Activated T-helper 17 cell treated with anti-CD3 and anti-CD28 coated beads, Interleukin-2, amount 50 U/mL, for 72 hours (primary cell): ENCODE data around the gene EPB41L2. TPM values are rescaled to one million over a fixed set of nuclear protein-coding genes. Genes with fewer than 3 reads are reported as not detected.

ENCODE experiments used
- ATAC-seq: fragments of 150-1000 bp; cut with Tn5 transposase; replicated peaks from 2 replicates; pipeline ENCODE4 v1.10.0; 2021; ENCODE audit warnings: mild to moderate bottlenecking, moderate library complexity
- H3K27ac Mint-ChIP-seq: one replicate; pipeline ENCODE4 v1.8.0; 2022; ENCODE audit warnings: mixed read lengths
- H3K27me3 Mint-ChIP-seq: one replicate; pipeline ENCODE4 v1.8.0; 2022; ENCODE audit warnings: mixed read lengths
- H3K36me3 Mint-ChIP-seq: one replicate; pipeline ENCODE4 v1.8.0; 2022; ENCODE audit warnings: low read depth, mild to moderate bottlenecking, mixed read lengths
- H3K4me1 Mint-ChIP-seq: one replicate; pipeline ENCODE4 v1.8.0; 2022; ENCODE audit warnings: mixed read lengths
- H3K4me3 Mint-ChIP-seq: one replicate; pipeline ENCODE4 v1.8.0; 2022; ENCODE audit warnings: mild to moderate bottlenecking, mixed read lengths
- H3K9me3 Mint-ChIP-seq: one replicate; pipeline ENCODE4 v1.8.0; 2022; ENCODE audit warnings: mixed read lengths
- total RNA-seq, 2 donors: library from RNA; stranded (reverse); gene quantifications; one replicate each; pipeline ENCODE4 v1.2.3, GENCODE V29; 2022

EPB41L2 gene
- total RNA-seq, 2 donors from 2014 or later: 31.0 to 49.3 TPM

DNA sequence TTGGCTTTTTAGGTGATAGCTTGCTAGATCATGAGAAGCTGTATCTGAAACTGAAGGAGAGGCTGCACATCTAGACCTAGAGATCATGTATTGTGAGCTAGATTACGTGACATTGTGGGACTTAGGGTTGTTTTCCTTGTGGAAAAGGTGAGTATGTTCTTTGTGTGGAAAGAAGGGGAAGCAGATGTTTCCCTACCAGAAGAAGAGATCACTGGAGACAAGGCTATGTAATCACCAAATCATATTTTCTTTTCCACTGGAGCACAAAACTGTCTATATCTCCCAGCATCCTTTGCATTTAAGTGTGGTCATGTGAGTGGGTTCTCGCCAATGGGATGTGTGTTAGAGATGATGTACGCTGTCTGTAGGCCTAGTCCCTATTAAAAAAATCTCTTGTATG, 7.0 kb upstream of the EPB41L2 start:
- Mint-ChIP-seq H3K4me1 (no peaks in the 10 kb centered on the region), H3K36me3 (no peaks in the 10 kb centered on the region), H3K27ac (no peak overlapping the region), H3K27me3 (no peaks in the 10 kb centered on the region), H3K9me3 (peaks cover 12% of the 10 kb centered on the region), H3K4me3 (no peak overlapping the region)
- ATAC-seq: no peak

DNA sequence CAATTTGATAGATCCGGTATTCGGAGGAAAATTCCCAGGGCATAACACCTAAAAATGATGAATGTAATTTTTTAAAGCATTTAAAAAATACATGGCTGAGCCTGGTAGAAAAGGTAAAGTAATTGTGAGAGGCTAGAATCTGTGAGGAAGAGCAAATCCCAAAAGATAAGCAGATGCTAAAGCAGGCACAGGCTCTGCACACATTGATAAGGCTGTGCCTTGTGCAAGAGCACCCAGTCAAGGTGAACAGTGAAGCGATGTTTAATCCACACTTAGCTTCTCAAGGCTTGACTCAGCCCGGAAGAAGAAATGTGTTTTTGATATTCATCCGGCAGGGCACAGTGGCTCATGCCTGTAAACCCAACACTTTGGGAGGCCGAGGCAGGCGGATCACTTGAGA, 5.1 kb upstream of the EPB41L2 start:
- Mint-ChIP-seq H3K27me3 (no peaks in the 10 kb centered on the region), H3K4me3 (no peak overlapping the region), H3K27ac (no peak overlapping the region), H3K4me1 (peaks cover 6% of the 10 kb centered on the region), H3K9me3 (peaks cover 8% of the 10 kb centered on the region), H3K36me3 (no peaks in the 10 kb centered on the region)
- ATAC-seq: no peak

DNA sequence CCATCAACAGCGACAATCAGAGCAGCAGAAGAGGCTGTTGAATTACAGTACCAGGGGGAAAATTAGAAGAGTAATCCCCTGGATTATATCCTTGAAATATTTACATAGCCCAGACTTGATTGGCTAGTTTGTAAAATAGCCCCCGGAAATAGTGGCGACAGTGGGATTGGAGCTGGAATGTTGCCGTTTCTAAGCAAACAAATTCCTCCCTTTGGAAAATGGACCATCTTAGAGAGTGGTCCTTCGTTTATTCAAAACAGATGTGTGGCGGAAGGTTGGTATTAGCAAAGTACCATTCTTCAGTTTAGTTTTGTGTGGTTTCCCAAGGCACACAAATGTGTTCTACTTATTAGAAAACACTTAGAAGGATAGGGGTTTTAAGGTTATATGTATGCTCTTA, 4.5 kb upstream of the EPB41L2 start:
- H3K27me3 Mint-ChIP-seq: no peaks in the 10 kb centered on the region
- no peak overlapping the region for H3K27ac Mint-ChIP-seq
- no peak for ATAC-seq
- H3K4me1 Mint-ChIP-seq: peaks cover 6% of the 10 kb centered on the region
- H3K36me3 Mint-ChIP-seq: no peaks in the 10 kb centered on the region
- H3K4me3 Mint-ChIP-seq: no peak overlapping the region
- H3K9me3 Mint-ChIP-seq: peaks cover 8% of the 10 kb centered on the region

DNA sequence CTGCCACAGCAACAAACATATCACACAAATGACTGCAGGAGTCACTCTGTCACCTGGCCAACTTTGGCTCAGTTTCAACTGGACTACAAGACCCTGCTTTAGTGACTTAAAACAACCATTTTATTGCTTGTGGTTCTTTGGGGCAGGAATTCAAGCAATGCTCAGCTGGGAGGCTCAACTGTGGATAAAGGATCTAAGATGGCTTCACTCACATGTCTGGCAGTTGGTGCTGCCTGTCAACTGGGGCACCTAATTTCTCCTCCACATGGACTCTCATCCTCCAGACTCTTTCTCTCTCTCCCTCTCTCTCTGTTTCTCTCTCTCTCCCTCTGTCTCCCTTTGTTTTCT, 2.8 kb upstream of the EPB41L2 start:
- H3K4me1 Mint-ChIP-seq: peaks cover 12% of the 10 kb centered on the region
- H3K4me3 Mint-ChIP-seq: no peak overlapping the region
- no peaks in the 10 kb centered on the region for H3K27me3 Mint-ChIP-seq
- ATAC-seq: no peak
- no peak overlapping the region for H3K27ac Mint-ChIP-seq
- peaks cover 8% of the 10 kb centered on the region for H3K9me3 Mint-ChIP-seq
- H3K36me3 Mint-ChIP-seq: no peaks in the 10 kb centered on the region

DNA sequence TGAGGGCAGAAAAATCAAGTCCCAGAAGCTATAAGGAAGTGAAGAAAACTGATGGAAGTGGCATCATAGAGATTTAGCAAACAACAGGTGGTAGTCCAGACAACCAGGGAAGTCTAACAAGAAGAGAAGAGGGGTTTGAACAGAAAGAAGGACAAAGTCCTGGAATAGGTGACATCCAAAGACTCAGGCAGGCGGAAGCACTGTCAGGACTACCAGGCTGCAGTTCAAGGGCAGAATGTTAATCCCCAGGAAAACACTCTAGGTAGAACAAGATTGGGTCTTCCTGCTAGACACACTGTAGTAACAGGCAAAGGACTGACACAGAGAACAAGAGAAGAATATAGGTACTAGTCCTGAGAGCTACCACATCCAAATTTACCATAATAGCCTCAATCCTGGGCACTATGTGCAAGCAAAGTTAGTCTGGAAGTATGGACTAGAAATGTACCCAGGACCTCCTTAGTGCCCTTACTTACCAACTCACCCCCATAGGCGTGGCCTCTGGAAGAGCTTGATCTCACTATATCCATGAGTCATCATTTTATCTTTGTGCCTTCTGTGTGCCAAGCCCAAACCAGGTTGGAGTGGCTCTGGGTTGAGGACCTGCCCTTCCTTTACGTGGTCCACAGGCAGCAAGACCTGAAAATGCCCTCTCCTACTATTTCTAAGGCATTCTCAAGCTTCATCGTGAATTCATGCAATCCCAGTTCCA, 2.2 kb upstream of the EPB41L2 start:
- H3K9me3 Mint-ChIP-seq: peaks cover 8% of the 10 kb centered on the region
- no peaks in the 10 kb centered on the region for H3K27me3 Mint-ChIP-seq
- no peak overlapping the region for H3K4me3 Mint-ChIP-seq
- H3K27ac Mint-ChIP-seq: no peak overlapping the region
- H3K36me3 Mint-ChIP-seq: no peaks in the 10 kb centered on the region
- H3K4me1 Mint-ChIP-seq: peaks cover 15% of the 10 kb centered on the region
- no peak for ATAC-seq

DNA sequence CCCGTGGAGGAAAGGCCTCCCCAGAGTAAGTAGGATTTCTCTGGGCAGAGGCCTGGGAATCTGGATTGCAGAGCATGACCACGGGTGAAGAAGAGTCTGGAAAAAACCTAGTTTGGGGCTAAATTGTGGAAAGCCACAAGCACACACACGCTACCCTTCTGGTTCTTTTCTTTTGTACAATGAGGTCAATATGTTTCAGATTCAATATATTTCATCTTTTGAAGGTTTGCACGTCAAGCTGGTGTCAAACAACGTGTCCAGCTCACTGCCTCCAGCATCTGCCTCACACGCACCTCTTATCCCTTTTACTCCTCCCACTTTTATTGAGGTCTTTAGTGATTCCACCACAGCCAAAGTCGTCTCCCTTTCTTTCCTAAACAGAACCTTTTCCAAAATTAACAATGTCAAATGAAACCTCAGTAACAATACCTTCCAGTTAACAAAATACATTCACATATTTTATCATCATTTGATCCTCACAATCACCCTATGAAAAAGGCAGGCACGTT, 773 bp upstream of the EPB41L2 start:
- peaks cover 8% of the 10 kb centered on the region for H3K9me3 Mint-ChIP-seq
- H3K27me3 Mint-ChIP-seq: no peaks in the 10 kb centered on the region
- ATAC-seq: peak; percentile 31
- H3K27ac Mint-ChIP-seq: peak overlapping the region; percentile 76
- H3K36me3 Mint-ChIP-seq: no peaks in the 10 kb centered on the region
- H3K4me3 Mint-ChIP-seq: peak overlapping the region; percentile 80
- peaks cover 16% of the 10 kb centered on the region for H3K4me1 Mint-ChIP-seq

DNA sequence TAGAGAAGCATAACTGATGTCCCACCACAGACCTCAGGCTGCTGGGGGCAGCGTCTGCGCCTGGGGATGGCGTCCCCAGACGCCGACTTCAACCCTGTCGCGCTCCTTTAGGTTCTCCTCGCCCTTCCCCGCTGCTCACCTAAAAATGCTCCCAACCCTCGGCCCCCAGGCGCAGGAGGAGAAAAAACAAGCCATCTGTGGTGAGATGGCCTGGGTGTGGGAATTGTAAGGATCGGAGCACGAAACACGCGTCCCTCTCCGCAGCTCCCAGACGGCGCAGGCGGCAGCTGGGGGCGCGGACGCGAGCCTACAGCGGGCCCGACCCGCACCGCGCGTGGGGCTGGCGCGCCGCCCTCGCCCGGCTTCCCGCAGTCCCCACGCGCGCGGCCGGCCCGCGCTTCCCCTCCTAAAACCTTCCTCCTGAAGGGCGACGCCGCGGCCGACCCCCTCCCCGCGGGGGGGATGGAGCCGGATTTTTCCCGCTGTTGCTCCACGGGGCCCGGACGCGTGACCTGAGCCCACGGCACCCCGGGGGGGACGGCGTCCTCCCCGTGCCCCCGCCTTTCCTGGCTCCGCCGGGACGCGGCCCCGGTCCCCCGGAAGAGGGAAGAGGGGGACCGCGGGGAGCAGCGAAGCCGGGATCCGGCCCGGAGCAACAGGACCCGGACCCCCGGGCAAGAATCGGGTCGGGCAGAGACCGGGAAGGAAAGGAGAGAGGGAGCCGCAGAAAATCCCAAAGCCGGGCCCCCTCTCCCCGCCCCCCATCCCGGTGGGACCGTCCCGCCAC, 611 bp downstream of the EPB41L2 start:
- Mint-ChIP-seq H3K9me3 (peaks cover 8% of the 10 kb centered on the region), H3K4me1 (peaks cover 16% of the 10 kb centered on the region), H3K4me3 (peak overlapping the region; percentile 80), H3K36me3 (no peaks in the 10 kb centered on the region), H3K27me3 (no peaks in the 10 kb centered on the region), H3K27ac (peak overlapping the region; percentile 76)
- peak; percentile 25 for ATAC-seq

DNA sequence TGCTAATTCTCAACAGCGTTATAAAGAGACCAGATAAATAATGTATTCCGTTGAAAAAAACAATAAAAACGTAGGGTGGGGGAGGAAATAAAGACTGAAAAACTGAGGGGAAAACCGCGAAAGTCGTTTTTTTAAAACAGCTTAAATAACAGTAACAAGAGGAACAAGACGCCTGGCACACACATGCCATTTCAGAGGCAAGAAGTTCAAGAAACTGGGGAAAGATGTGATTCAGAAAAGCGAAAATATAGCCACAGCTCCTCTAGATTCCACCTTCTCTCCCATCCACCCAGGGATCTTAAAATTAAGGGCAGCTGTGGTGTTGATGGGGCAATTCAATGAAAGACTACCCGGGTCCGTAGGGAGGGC, 1.3 kb downstream of the EPB41L2 start:
- H3K4me3 Mint-ChIP-seq: peak overlapping the region; percentile 80
- peaks cover 7% of the 10 kb centered on the region for H3K9me3 Mint-ChIP-seq
- no peak for ATAC-seq
- no peaks in the 10 kb centered on the region for H3K36me3 Mint-ChIP-seq
- peaks cover 16% of the 10 kb centered on the region for H3K4me1 Mint-ChIP-seq
- no peaks in the 10 kb centered on the region for H3K27me3 Mint-ChIP-seq
- peak overlapping the region; percentile 9 for H3K27ac Mint-ChIP-seq

DNA sequence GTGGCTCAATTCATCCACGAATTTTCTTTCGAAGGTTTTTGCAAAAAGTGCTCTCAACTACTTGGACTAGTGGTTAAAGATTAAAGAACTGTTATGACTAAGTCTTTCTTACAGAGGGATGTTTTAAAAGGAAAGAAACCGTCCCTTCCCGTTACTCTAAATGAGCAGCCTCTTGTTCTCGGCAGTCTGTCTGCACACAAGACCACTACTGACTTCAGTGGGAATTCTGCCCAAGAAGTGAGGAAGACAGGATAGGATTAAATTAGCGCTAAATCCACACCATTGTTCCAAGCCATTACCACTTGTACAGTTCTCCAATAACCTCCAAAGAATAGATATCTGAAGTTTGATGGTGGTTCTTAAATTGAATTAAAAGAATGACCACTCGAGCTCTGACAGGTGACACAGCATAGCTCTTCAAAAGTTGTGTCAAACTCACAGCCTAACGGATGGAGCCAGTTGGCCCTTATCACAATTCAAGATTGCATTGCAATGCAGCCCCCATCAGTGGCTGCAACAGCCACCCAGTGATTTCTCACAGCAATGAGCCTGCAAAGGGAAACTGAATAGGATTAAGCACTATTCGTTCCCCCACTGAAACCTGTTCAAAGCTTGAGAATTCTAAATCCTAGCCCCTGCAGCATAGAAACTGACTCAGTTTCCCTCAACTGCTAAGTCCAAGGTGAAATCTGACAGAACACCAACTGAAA, 1.8 kb downstream of the EPB41L2 start:
- ATAC-seq: no peak
- Mint-ChIP-seq H3K4me1 (peaks cover 16% of the 10 kb centered on the region), H3K4me3 (peak overlapping the region; percentile 80), H3K9me3 (peaks cover 3% of the 10 kb centered on the region), H3K27ac (peak overlapping the region; percentile 9), H3K27me3 (no peaks in the 10 kb centered on the region), H3K36me3 (no peaks in the 10 kb centered on the region)

DNA sequence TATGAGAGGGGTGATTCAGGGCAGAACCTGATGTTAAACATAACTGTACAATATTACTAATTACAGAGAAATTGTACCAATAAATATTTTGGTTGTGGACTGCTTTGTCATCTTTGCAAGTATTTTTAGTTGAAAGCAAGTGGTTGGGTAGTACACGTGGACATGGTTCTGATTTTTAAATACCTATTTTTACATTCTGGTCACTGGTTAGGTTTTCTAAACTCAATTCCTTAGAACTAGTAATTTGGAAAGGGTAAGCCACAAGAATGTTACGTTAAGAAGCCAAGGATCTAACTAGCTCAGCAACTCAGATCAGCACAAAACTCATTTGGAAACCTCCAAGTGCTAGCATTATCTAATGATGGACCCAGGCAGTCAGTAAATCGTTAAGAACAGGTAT, 2.7 kb downstream of the EPB41L2 start:
- H3K4me1 Mint-ChIP-seq: peaks cover 16% of the 10 kb centered on the region
- H3K4me3 Mint-ChIP-seq: peak overlapping the region; percentile 80
- H3K27me3 Mint-ChIP-seq: no peaks in the 10 kb centered on the region
- no peaks in the 10 kb centered on the region for H3K9me3 Mint-ChIP-seq
- no peaks in the 10 kb centered on the region for H3K36me3 Mint-ChIP-seq
- H3K27ac Mint-ChIP-seq: no peak overlapping the region
- ATAC-seq: peak; percentile 9

DNA sequence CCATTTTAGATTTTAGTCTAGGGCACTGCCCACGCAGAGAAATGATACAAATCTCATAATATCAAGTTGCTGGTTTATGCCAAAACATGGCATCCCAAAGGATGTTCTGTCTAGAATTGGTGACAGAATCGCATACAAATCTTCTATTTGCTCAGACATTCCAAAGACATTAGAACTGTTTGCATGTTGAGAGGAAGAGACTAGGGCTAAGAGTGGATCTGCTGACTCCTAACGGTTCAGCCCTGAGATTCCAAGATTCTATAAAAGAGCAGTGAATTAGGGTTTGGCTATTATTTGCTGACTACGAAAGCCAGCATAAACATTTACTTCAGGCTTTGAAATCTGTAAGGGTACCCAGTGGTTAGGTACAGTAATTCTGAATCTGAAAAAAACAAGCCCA, 3.6 kb downstream of the EPB41L2 start:
- no peaks in the 10 kb centered on the region for H3K27me3 Mint-ChIP-seq
- no peak for ATAC-seq
- H3K4me3 Mint-ChIP-seq: no peak overlapping the region
- H3K4me1 Mint-ChIP-seq: peaks cover 16% of the 10 kb centered on the region
- H3K27ac Mint-ChIP-seq: no peak overlapping the region
- peaks cover 2% of the 10 kb centered on the region for H3K9me3 Mint-ChIP-seq
- H3K36me3 Mint-ChIP-seq: no peaks in the 10 kb centered on the region

DNA sequence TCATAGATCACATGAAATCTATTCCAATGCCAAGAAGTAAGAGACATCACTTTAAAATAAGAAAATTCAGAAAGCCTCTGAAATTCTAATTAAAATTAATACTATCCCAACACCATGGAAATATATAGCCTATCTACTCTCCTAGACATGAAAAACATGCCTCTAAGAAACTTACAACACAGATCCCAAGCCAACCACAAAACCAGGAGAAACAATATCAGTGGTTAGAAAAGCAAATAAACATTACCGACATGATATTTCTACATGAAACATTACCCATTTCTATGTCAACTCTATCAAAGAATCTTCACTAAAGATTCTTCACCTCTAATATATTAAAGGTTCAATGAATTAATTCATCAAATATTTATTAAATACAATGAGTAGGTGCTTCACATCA, 4.8 kb downstream of the EPB41L2 start:
- Mint-ChIP-seq H3K27me3 (no peaks in the 10 kb centered on the region), H3K27ac (no peak overlapping the region)

DNA sequence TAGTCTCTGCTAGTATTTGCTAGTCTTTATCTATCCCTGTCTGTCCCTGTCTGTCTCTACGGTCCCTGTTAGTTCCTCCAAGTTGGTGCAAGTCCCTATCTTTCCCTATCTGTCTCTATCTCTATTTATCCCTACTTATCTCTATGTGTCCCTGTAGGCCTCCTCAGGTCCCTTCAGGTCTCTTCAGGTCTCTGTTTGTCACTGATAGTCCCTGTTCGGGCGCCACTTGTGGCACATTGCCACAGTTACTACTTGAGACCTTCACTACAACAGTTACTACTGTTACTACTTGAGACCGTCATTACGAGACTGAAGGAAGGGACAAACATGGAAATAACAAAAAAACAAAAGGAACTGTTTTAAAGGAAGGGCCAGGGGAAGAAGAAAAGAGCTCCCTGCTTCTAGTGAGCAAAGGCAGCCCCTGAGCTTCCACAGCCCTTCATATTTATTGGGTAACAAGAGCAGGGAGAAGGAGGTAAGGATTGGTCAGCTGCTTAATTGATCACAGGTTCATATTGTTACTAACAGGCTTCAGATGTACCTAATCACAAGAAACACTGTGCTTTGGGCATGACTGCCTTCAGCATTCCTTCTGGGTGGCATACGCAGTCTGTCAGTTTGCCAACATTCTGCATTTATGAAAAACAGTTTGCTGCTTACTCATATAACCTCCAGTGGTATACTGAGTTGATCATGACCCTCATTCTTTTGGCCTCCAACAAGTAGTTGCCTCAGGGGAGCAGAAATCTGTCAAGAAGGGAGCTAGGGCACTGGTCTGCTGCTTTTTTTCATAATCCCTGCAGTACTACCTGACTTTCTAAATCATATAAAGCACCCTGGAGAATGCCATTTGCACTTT, 8.4 kb downstream of the EPB41L2 start:
- Mint-ChIP-seq H3K4me3 (no peak overlapping the region), H3K27ac (no peak overlapping the region), H3K36me3 (no peaks in the 10 kb centered on the region), H3K4me1 (no peaks in the 10 kb centered on the region), H3K27me3 (no peaks in the 10 kb centered on the region), H3K9me3 (peaks cover 13% of the 10 kb centered on the region)
- ATAC-seq: no peak

More for the DNA sequence above, 4.8 kb downstream of the EPB41L2 start:
- no peak overlapping the region for H3K4me3 Mint-ChIP-seq
- H3K9me3 Mint-ChIP-seq: peaks cover 9% of the 10 kb centered on the region
- H3K4me1 Mint-ChIP-seq: peaks cover 10% of the 10 kb centered on the region
- no peak for ATAC-seq
- H3K36me3 Mint-ChIP-seq: no peaks in the 10 kb centered on the region
